OCI-LY1 (cell line): ENCODE data around the gene SNRNP48.
A peak's percentile ranks its signal among the peaks of the same experiment; 100 is the strongest.

ENCODE experiments used
- EZH2 ChIP-seq: fragments of 200-600 bp; sonication (generic), shearing (Covaris generic); IDR thresholded peaks from 2 replicates; pipeline ENCODE4 v1.8.0; 2017; ENCODE audit warnings: borderline replicate concordance, mixed run types, mild to moderate bottlenecking, antibody characterized with exemption, low read length, moderate library complexity, mixed read lengths
- TF ChIP-seq, protein P1 (sequence below): fragments of 200-600 bp; sonication (generic), shearing (Covaris generic); IDR thresholded peaks from 2 replicates; pipeline ENCODE4 v1.5.1; 2017; ENCODE audit warnings: mild to moderate bottlenecking, antibody characterized with exemption, low read length, moderate library complexity, mixed read lengths

DNA sequence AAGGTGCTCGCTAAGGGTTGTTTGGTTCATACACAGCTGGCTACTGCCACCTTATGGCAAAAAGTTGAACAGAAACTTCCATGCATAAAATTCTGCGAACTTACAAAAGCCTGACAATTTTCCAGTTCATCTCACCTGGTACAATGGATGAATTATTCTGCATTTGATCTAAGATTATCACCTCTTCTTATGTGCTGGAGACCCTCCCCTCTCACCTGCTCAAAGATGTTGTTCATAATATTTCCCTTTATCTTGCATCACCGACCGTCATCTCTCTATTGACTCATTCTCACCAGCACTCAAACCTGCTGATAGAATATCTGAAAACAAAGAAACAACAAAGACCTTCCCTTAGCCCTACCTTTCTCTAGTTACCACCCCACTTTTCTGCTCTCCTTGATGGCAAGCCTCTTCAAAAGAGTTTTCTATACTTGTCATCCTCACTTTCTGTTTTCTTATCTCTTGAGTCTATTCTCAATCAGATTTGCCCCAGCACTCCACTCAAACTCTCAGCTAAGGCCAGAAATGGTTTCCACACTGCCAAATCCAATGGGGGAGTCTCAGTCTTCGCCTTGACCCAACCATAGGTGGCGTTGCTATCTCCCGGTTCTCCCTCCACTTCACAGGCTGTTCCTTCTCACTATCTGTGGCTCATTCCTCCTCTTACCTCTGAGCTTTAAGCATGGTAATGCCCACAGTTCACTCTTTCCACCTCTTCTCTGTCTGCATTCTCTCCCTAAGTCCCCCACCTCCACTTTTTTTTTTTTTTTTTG is 25.8 kb downstream of the SNRNP48 start:
- TF ChIP-seq, protein P1, sequence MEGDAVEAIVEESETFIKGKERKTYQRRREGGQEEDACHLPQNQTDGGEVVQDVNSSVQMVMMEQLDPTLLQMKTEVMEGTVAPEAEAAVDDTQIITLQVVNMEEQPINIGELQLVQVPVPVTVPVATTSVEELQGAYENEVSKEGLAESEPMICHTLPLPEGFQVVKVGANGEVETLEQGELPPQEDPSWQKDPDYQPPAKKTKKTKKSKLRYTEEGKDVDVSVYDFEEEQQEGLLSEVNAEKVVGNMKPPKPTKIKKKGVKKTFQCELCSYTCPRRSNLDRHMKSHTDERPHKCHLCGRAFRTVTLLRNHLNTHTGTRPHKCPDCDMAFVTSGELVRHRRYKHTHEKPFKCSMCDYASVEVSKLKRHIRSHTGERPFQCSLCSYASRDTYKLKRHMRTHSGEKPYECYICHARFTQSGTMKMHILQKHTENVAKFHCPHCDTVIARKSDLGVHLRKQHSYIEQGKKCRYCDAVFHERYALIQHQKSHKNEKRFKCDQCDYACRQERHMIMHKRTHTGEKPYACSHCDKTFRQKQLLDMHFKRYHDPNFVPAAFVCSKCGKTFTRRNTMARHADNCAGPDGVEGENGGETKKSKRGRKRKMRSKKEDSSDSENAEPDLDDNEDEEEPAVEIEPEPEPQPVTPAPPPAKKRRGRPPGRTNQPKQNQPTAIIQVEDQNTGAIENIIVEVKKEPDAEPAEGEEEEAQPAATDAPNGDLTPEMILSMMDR, result peak; percentile 76
- TF ChIP-seq EZH2, result no peak
